DOHH2 (cell line): ENCODE results near the gene CMTM2.

Experiments used
- H3F3A ChIP-seq: fragments of 200-600 bp; sonication (generic), shearing (Covaris generic); 2 replicates; pipeline ENCODE4 v1.6.0; 2016; ENCODE audit warnings: antibody characterized with exemption, mild to moderate bottlenecking; ENCODE audit not compliant: control insufficient read depth, insufficient read depth
- H3K27ac ChIP-seq: fragments of 200-600 bp; sonication (generic); 2 replicates; pipeline ENCODE4 v1.5.1; 2014; ENCODE audit warnings: low read depth, mild to moderate bottlenecking, low read length, moderate library complexity
- H3K27me3 ChIP-seq: fragments of 200-600 bp; sonication (generic); 2 replicates; pipeline ENCODE4 v1.6.1; 2014; ENCODE audit warnings: mild to moderate bottlenecking, low read length, mixed read lengths; ENCODE audit not compliant: control insufficient read depth
- H3K36me3 ChIP-seq: fragments of 200-600 bp; sonication (generic); 2 replicates; pipeline ENCODE4 v1.6.1; 2014; ENCODE audit warnings: mild to moderate bottlenecking, low read length, moderate library complexity, mixed read lengths; ENCODE audit not compliant: control insufficient read depth
- H3K4me1 ChIP-seq: fragments of 200-600 bp; sonication (generic); 2 replicates; pipeline ENCODE4 v1.6.1; 2014; ENCODE audit warnings: mild to moderate bottlenecking, low read length, mixed read lengths; ENCODE audit not compliant: control insufficient read depth
- H3K4me2 ChIP-seq: fragments of 200-600 bp; sonication (generic); 2 replicates; pipeline ENCODE4 v1.6.0; 2014; ENCODE audit warnings: mild to moderate bottlenecking, low read length, moderate library complexity
- H3K4me3 ChIP-seq: fragments of 200-600 bp; sonication (generic); 2 replicates; pipeline ENCODE4 v1.5.1; 2014; ENCODE audit warnings: mild to moderate bottlenecking, low read length, mixed read lengths
- H3K79me2 ChIP-seq: fragments of 200-600 bp; sonication (generic); 2 replicates; pipeline ENCODE4 v1.6.1; 2014; ENCODE audit warnings: mild to moderate bottlenecking, low read length, mixed read lengths; ENCODE audit not compliant: control insufficient read depth
- H3K9me2 ChIP-seq: fragments of 200-600 bp; sonication (generic); replicated peaks from 2 replicates; pipeline ENCODE4 v1.6.1; 2014; ENCODE audit warnings: mild to moderate bottlenecking, low read length, mixed read lengths; ENCODE audit not compliant: control insufficient read depth
- H3K9me3 ChIP-seq: fragments of 200-600 bp; sonication (generic); 2 replicates; pipeline ENCODE4 v1.6.1; 2014; ENCODE audit warnings: antibody characterized with exemption, low read length, mixed read lengths; ENCODE audit not compliant: control insufficient read depth, insufficient read depth
- H4K20me1 ChIP-seq: fragments of 200-600 bp; sonication (generic); 2 replicates; pipeline ENCODE4 v1.6.0; 2014; ENCODE audit warnings: low read depth, mild to moderate bottlenecking, antibody characterized with exemption, low read length, moderate library complexity; ENCODE audit not compliant: control insufficient read depth, insufficient read depth
- EZH2phosphoT487 ChIP-seq: fragments of 200-600 bp; sonication (generic); IDR thresholded peaks from 2 replicates; pipeline ENCODE4 v1.6.1; 2017; ENCODE audit warnings: borderline replicate concordance, mild to moderate bottlenecking, antibody characterized with exemption, low read length, moderate library complexity, mixed read lengths
- TF ChIP-seq, protein P1 (sequence below): fragments of 200-600 bp; sonication (generic); IDR thresholded peaks from one replicate; pipeline ENCODE4 v1.5.1; 2014; ENCODE audit warnings: antibody characterized with exemption, mild to moderate bottlenecking, low read depth, low read length; ENCODE audit not compliant: poor library complexity, severe bottlenecking

Gene CMTM2

GRCh38 chr16:66569131-66569530 is 10.1 kb upstream of the CMTM2 start:
- H3K79me2 ChIP-seq, result no peaks in the 10 kb centered on the region
- H3K27ac ChIP-seq, result no peak overlapping the region
- TF ChIP-seq, protein P1, sequence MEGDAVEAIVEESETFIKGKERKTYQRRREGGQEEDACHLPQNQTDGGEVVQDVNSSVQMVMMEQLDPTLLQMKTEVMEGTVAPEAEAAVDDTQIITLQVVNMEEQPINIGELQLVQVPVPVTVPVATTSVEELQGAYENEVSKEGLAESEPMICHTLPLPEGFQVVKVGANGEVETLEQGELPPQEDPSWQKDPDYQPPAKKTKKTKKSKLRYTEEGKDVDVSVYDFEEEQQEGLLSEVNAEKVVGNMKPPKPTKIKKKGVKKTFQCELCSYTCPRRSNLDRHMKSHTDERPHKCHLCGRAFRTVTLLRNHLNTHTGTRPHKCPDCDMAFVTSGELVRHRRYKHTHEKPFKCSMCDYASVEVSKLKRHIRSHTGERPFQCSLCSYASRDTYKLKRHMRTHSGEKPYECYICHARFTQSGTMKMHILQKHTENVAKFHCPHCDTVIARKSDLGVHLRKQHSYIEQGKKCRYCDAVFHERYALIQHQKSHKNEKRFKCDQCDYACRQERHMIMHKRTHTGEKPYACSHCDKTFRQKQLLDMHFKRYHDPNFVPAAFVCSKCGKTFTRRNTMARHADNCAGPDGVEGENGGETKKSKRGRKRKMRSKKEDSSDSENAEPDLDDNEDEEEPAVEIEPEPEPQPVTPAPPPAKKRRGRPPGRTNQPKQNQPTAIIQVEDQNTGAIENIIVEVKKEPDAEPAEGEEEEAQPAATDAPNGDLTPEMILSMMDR, result no peak
- TF ChIP-seq EZH2phosphoT487, result no peak
- H3K4me2 ChIP-seq, result no peak overlapping the region
- H3K9me2 ChIP-seq, result no peaks in the 10 kb centered on the region
- peaks cover 22% of the 10 kb centered on the region; the same call in 1 of the 2 replicates for H3K36me3 ChIP-seq
- H3K4me1 ChIP-seq, result no peaks in the 10 kb centered on the region
- no peaks in the 10 kb centered on the region for H3K9me3 ChIP-seq
- no peak overlapping the region for H3K4me3 ChIP-seq
- H3F3A ChIP-seq, result peaks cover 12% of the 10 kb centered on the region; the same call in 1 of the 2 replicates
- H3K27me3 ChIP-seq, result no peaks in the 10 kb centered on the region
- no peaks in the 10 kb centered on the region for H4K20me1 ChIP-seq

DNA sequence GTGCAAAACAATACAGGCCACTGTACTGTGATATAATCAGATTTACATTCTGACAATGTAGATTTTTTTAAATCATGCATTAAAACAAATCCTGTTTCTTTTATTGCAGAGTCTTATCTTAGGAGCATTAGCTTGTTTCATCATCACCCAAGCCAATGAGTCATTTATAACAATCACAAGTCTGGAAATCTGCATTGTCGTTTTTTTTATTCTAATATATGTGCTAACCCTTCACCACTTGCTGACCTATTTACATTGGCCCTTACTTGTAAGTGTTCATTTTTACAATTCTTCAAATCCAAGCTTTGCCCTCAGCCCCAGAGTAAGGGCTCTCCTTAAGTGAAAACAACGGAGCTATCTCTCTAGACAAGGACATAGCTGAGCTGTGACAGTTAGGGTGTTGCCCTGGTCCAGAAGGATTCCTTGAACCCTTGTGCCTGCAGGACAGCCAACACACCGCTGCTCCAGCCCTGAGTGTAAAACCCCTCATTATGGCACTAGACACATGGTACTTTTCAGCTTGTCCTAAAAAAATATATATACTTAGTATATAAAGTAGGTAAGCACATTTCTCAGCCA is 9.3 kb upstream of the CMTM2 start:
- no peak overlapping the region for H3K27ac ChIP-seq

DNA sequence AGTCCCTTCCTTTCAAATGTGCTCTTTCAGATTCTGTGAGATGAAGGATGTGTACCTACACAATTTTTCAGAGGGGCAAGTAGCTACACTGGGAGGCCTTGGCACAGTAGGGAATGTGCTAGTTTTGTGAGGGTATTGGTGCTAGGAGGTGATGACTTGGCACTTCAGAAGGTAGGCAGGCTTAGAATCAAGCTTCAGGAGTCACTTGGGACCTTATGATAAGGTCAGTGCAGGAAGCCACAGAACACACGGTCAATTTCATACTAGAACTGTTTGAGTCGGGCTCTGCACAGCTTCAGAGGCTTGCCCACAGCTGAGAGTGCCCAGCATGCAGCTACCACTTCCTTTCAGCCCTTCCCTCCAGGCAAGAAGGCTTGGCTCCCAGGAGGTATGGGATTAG is 6.9 kb upstream of the CMTM2 start:
- H3F3A ChIP-seq, result peaks cover 12% of the 10 kb centered on the region; the same call in 1 of the 2 replicates
- H3K4me2 ChIP-seq, result no peak overlapping the region
- H3K36me3 ChIP-seq, result peaks cover 3% of the 10 kb centered on the region; the same call in 1 of the 2 replicates
- H3K9me2 ChIP-seq, result no peaks in the 10 kb centered on the region
- H3K9me3 ChIP-seq, result no peaks in the 10 kb centered on the region
- no peak overlapping the region for H3K27ac ChIP-seq
- H3K27me3 ChIP-seq, result no peaks in the 10 kb centered on the region
- H4K20me1 ChIP-seq, result no peaks in the 10 kb centered on the region
- no peak overlapping the region for H3K4me3 ChIP-seq
- H3K79me2 ChIP-seq, result no peaks in the 10 kb centered on the region
- H3K4me1 ChIP-seq, result no peaks in the 10 kb centered on the region
- TF ChIP-seq, protein P1, result no peak
- TF ChIP-seq EZH2phosphoT487, result no peak

More for the DNA sequence above, 9.3 kb upstream of the CMTM2 start:
- H4K20me1 ChIP-seq, result no peaks in the 10 kb centered on the region
- H3K27me3 ChIP-seq, result no peaks in the 10 kb centered on the region
- H3F3A ChIP-seq, result peaks cover 12% of the 10 kb centered on the region; the same call in 1 of the 2 replicates
- no peak overlapping the region for H3K4me2 ChIP-seq
- peaks cover 20% of the 10 kb centered on the region; the same call in 1 of the 2 replicates for H3K36me3 ChIP-seq
- no peaks in the 10 kb centered on the region for H3K79me2 ChIP-seq
- no peaks in the 10 kb centered on the region for H3K9me2 ChIP-seq
- no peak overlapping the region for H3K4me3 ChIP-seq
- H3K9me3 ChIP-seq, result no peaks in the 10 kb centered on the region
- H3K4me1 ChIP-seq, result no peaks in the 10 kb centered on the region
- TF ChIP-seq EZH2phosphoT487, result no peak

DNA sequence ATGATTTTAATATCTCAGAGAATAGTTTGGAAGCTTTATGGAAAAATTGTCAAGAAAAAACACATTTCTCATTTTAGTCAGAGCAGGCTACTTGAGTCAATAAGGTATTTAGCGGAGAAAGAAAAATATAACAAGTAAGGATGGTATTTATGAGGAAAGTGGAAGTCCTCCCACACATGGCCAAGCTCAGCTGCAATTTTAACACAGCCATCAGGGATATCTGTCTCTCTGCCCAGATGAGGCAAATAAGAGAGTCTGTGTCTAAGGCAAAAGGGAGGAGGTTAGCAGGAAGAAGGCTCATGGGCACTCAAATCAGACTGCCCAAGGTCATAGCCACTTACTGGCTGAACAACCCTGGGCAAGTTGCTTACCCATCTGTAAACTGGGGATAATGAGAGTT is 5.2 kb upstream of the CMTM2 start:
- H3K27me3 ChIP-seq, result no peaks in the 10 kb centered on the region
- no peak overlapping the region for H3K4me2 ChIP-seq
- H3K4me3 ChIP-seq, result no peak overlapping the region
- no peaks in the 10 kb centered on the region for H3K79me2 ChIP-seq
- no peaks in the 10 kb centered on the region for H3K36me3 ChIP-seq
- H3K9me3 ChIP-seq, result no peaks in the 10 kb centered on the region
- no peaks in the 10 kb centered on the region for H3K4me1 ChIP-seq
- H3F3A ChIP-seq, result 0 out of 2 replicates have a peak, but pooled peaks cover 2% of the 10 kb centered on the region
- no peak overlapping the region for H3K27ac ChIP-seq
- TF ChIP-seq, protein P1, result no peak
- no peak for TF ChIP-seq EZH2phosphoT487
- H3K9me2 ChIP-seq, result no peaks in the 10 kb centered on the region
- no peaks in the 10 kb centered on the region for H4K20me1 ChIP-seq
